WTC11 (cell line): ENCODE data around the gene HSPB6. TPM values are rescaled to one million over a fixed set of nuclear protein-coding genes. Genes with fewer than 3 reads are reported as not detected.

Experiments used
- ATAC-seq: fragments of 200-7000 bp; cut with Tn5 transposase; 2 replicates; pipeline ENCODE4 v1.10.0; 2021; ENCODE audit warnings: mild to moderate bottlenecking, moderate library complexity
- CTCF ChIA-PET: fragments of 300-600 bp; sonication (Branson Sonifier 250); formaldehyde crosslinking; loops from one replicate; lab custom pipeline; 2021; ENCODE audit warnings: antibody characterized with exemption; lab: Charles Lee
- POLR2A ChIA-PET: fragments of 350-600 bp; sonication (Branson Sonifier 250); formaldehyde crosslinking; loops from one replicate; lab custom pipeline; 2021; ENCODE audit warnings: antibody characterized with exemption; lab: Charles Lee
- DNase-seq: peaks from one replicate; pipeline ENCODE4 v3.0.0; 2021; ENCODE audit warnings: low spot score
- H3K27ac Mint-ChIP-seq: 2 replicates; pipeline ENCODE4 v1.8.0; 2021; ENCODE audit warnings: mixed read lengths
- H3K27me3 Mint-ChIP-seq: 2 replicates; pipeline ENCODE4 v1.8.0; 2021; ENCODE audit warnings: low read depth, mild to moderate bottlenecking, moderate library complexity, mixed read lengths
- H3K36me3 Mint-ChIP-seq: 2 replicates; pipeline ENCODE4 v1.8.0; 2021; ENCODE audit warnings: mixed read lengths
- H3K4me1 Mint-ChIP-seq: 2 replicates; pipeline ENCODE4 v1.8.0; 2022; ENCODE audit warnings: mixed read lengths
- H3K4me3 Mint-ChIP-seq: 2 replicates; pipeline ENCODE4 v1.8.0; 2021; ENCODE audit warnings: mild to moderate bottlenecking, moderate library complexity, mixed read lengths
- H3K9me3 Mint-ChIP-seq: 2 replicates; pipeline ENCODE4 v1.8.0; 2021; ENCODE audit warnings: mixed read lengths
- ELF4 ChIP-seq: sonication (generic); formaldehyde crosslinking; IDR thresholded peaks from 2 replicates; pipeline ENCODE4 v1.8.1; 2022; ENCODE audit warnings: low read depth, mild to moderate bottlenecking, moderate library complexity, missing genetic modification reagents
- ETV6 ChIP-seq: sonication (generic); formaldehyde crosslinking; IDR thresholded peaks from 2 replicates; pipeline ENCODE4 v1.8.1; 2022; ENCODE audit warnings: mild to moderate bottlenecking, missing genetic modification reagents
- FOXJ3 ChIP-seq: sonication (generic); formaldehyde crosslinking; IDR thresholded peaks from 2 replicates; pipeline ENCODE4 v1.9.0; 2021; ENCODE audit warnings: missing genetic modification reagents, mild to moderate bottlenecking, borderline replicate concordance
- FOXP1 ChIP-seq: sonication (generic); formaldehyde crosslinking; IDR thresholded peaks from 2 replicates; pipeline ENCODE4 v1.8.0; 2022; ENCODE audit warnings: missing genetic modification reagents, mild to moderate bottlenecking, moderate library complexity, borderline replicate concordance
- GABPB1 ChIP-seq: sonication (generic); formaldehyde crosslinking; IDR thresholded peaks from 2 replicates; pipeline ENCODE4 v1.8.1; 2023; ENCODE audit warnings: mild to moderate bottlenecking, missing genetic modification reagents
- HMGA2 ChIP-seq: fragments of 250-450 bp; sonication (Bioruptor Pico); IDR thresholded peaks from 2 replicates; pipeline ENCODE4 v1.4.0; 2021; ENCODE audit warnings: mild to moderate bottlenecking, moderate library complexity
- IRF2 ChIP-seq: sonication (generic); formaldehyde crosslinking; IDR thresholded peaks from 2 replicates; pipeline ENCODE4 v1.8.0; 2022; ENCODE audit warnings: low read depth, missing genetic modification reagents, borderline replicate concordance
- JUN ChIP-seq: sonication (generic); formaldehyde crosslinking; IDR thresholded peaks from 2 replicates; pipeline ENCODE4 v1.8.0; 2023; ENCODE audit warnings: mild to moderate bottlenecking, missing genetic modification reagents
- MYBL2 ChIP-seq: sonication (generic); formaldehyde crosslinking; IDR thresholded peaks from 2 replicates; pipeline ENCODE4 v1.8.1; 2023; ENCODE audit warnings: mild to moderate bottlenecking, moderate library complexity, missing genetic modification reagents
- NFATC4 ChIP-seq: fragments of 250-450 bp; sonication (Bioruptor Pico); IDR thresholded peaks from 2 replicates; pipeline ENCODE4 v1.9.0; 2021; ENCODE audit warnings: mild to moderate bottlenecking
- NFYB ChIP-seq: sonication (generic); formaldehyde crosslinking; conservative IDR thresholded peaks from 2 replicates; pipeline ENCODE4 v1.8.0; 2022; ENCODE audit warnings: low read depth, missing genetic modification reagents
- NR3C1 ChIP-seq: sonication (generic); formaldehyde crosslinking; conservative IDR thresholded peaks from 2 replicates; pipeline ENCODE4 v1.8.1; 2023; ENCODE audit warnings: low read depth, mild to moderate bottlenecking, missing genetic modification reagents
- PRRX2 ChIP-seq: fragments of 250-450 bp; sonication (Bioruptor Pico); IDR thresholded peaks from 2 replicates; pipeline ENCODE4 v1.8.0; 2021; ENCODE audit warnings: mild to moderate bottlenecking
- TP53 ChIP-seq: sonication (generic); formaldehyde crosslinking; IDR thresholded peaks from 2 replicates; pipeline ENCODE4 v1.8.1; 2023; ENCODE audit warnings: mild to moderate bottlenecking, missing genetic modification reagents
- ZNF121 ChIP-seq: sonication (generic); formaldehyde crosslinking; IDR thresholded peaks from 2 replicates; pipeline ENCODE4 v1.8.0; 2023; ENCODE audit warnings: missing genetic modification reagents
- ZNF138 ChIP-seq: sonication (generic); formaldehyde crosslinking; conservative IDR thresholded peaks from 2 replicates; pipeline ENCODE4 v1.8.1; 2022; ENCODE audit warnings: mild to moderate bottlenecking, moderate library complexity, missing genetic modification reagents
- total RNA-seq: library from RNA; stranded (reverse); gene quantifications from 3 replicates; pipeline ENCODE4 v1.2.3, GENCODE V29; 2021
- TF ChIP-seq, protein P1 (sequence below): sonication (generic); formaldehyde crosslinking; IDR thresholded peaks from 2 replicates; pipeline ENCODE4 v1.8.0; 2023; ENCODE audit warnings: mild to moderate bottlenecking, missing genetic modification reagents
- TF ChIP-seq, protein P2 (sequence below): sonication (generic); formaldehyde crosslinking; conservative IDR thresholded peaks from 2 replicates; pipeline ENCODE4 v1.8.1; 2022; ENCODE audit warnings: mild to moderate bottlenecking, missing genetic modification reagents
- TF ChIP-seq, protein P3 (sequence below): sonication (generic); formaldehyde crosslinking; IDR thresholded peaks from 2 replicates; pipeline ENCODE4 v1.8.0; 2022; ENCODE audit warnings: mild to moderate bottlenecking, missing genetic modification reagents
- TF ChIP-seq, protein P4 (sequence below): sonication (generic); formaldehyde crosslinking; IDR thresholded peaks from 2 replicates; pipeline ENCODE4 v1.8.1; 2023; ENCODE audit warnings: mild to moderate bottlenecking, missing genetic modification reagents, moderate library complexity
- TF ChIP-seq, protein P5 (sequence below): sonication (generic); formaldehyde crosslinking; IDR thresholded peaks from 2 replicates; pipeline ENCODE4 v1.8.1; 2022; ENCODE audit warnings: low read depth, missing genetic modification reagents, borderline replicate concordance
- TF ChIP-seq, protein P6 (sequence below): sonication (generic); formaldehyde crosslinking; IDR thresholded peaks from 2 replicates; pipeline ENCODE4 v1.8.1; 2022; ENCODE audit warnings: mild to moderate bottlenecking, moderate library complexity, missing genetic modification reagents
- TF ChIP-seq, protein P7 (sequence below): sonication (generic); formaldehyde crosslinking; IDR thresholded peaks from 2 replicates; pipeline ENCODE4 v1.8.0; 2023; ENCODE audit warnings: missing genetic modification reagents, mild to moderate bottlenecking, borderline replicate concordance
- TF ChIP-seq, protein P8 (sequence below): sonication (generic); formaldehyde crosslinking; IDR thresholded peaks from 2 replicates; pipeline ENCODE4 v1.8.0; 2022; ENCODE audit warnings: mild to moderate bottlenecking, missing genetic modification reagents

HSPB6 gene
- total RNA-seq, 1 experiment from 2014 or later, result 1.7 TPM

DNA sequence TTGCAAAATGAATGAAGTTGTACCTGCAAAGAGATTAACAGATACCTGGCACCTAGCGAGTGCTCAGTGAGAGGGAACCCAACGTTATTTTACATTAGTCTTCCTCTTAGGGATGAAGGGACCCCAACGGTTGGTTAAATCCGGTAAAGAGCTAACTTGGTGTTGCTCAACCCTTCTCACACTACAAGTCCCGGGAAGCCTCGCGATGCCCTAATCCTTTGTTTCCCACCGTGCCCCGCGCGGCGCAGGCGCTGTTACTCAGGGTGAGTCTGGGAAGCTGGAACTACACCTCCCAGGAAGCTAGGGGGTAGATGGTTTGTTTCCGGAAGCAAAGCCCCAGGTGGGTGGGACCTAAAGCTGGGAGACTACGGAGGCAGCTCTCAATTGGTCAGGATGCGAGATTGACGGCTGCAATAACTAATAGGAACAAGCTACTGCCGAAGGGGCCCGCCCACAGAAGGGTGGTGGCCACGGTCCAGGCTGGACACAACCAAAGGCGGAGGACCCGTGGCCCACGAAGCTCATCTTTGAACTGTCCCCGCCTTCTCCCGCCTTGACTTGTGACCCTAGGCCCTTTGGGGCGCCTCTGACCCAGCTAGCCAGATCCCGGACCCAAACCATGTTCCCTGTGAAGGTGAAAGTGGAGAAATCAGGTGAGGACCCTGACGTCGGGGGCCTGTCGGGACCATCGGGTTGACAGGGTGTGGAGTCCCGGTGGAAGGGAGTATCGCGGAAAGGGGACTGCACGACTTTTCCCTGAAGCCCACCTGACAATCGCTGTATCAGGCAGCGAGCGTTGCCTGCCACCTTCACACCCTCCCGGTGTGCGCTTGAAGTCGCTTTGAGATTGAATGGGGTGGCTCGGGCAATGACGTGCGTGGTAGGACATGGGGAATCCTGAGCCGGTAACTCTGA lies 8.5 kb downstream of the HSPB6 start, which contains the start of gene LIN37 (continued):
- TF ChIP-seq, protein P1, sequence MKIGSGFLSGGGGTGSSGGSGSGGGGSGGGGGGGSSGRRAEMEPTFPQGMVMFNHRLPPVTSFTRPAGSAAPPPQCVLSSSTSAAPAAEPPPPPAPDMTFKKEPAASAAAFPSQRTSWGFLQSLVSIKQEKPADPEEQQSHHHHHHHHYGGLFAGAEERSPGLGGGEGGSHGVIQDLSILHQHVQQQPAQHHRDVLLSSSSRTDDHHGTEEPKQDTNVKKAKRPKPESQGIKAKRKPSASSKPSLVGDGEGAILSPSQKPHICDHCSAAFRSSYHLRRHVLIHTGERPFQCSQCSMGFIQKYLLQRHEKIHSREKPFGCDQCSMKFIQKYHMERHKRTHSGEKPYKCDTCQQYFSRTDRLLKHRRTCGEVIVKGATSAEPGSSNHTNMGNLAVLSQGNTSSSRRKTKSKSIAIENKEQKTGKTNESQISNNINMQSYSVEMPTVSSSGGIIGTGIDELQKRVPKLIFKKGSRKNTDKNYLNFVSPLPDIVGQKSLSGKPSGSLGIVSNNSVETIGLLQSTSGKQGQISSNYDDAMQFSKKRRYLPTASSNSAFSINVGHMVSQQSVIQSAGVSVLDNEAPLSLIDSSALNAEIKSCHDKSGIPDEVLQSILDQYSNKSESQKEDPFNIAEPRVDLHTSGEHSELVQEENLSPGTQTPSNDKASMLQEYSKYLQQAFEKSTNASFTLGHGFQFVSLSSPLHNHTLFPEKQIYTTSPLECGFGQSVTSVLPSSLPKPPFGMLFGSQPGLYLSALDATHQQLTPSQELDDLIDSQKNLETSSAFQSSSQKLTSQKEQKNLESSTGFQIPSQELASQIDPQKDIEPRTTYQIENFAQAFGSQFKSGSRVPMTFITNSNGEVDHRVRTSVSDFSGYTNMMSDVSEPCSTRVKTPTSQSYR, result no peak
- TF ChIP-seq, protein P2, sequence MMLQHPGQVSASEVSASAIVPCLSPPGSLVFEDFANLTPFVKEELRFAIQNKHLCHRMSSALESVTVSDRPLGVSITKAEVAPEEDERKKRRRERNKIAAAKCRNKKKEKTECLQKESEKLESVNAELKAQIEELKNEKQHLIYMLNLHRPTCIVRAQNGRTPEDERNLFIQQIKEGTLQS (CRISPR knock-in tag), result no peak
- TF ChIP-seq ZNF138 (CRISPR knock-in tag) (no peak), MYBL2 (CRISPR knock-in tag) (peak; percentile 67; the same call in 1 of the 2 replicates), HMGA2 (CRISPR knock-in tag) (no peak), NFATC4 (CRISPR knock-in tag) (no peak), ETV6 (CRISPR knock-in tag) (peak; percentile 52; the same call in 1 of the 2 replicates), JUN (CRISPR knock-in tag) (no peak), NFYB (CRISPR knock-in tag) (peak; percentile 89), GABPB1 (CRISPR knock-in tag) (peak; percentile 77), NR3C1 (CRISPR knock-in tag) (no peak), ZNF121 (CRISPR knock-in tag) (no peak)
- TF ChIP-seq, protein P3, sequence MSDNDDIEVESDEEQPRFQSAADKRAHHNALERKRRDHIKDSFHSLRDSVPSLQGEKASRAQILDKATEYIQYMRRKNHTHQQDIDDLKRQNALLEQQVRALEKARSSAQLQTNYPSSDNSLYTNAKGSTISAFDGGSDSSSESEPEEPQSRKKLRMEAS (CRISPR knock-in tag), result peak; percentile 39; the same call in 1 of the 2 replicates
- TF ChIP-seq, protein P4, sequence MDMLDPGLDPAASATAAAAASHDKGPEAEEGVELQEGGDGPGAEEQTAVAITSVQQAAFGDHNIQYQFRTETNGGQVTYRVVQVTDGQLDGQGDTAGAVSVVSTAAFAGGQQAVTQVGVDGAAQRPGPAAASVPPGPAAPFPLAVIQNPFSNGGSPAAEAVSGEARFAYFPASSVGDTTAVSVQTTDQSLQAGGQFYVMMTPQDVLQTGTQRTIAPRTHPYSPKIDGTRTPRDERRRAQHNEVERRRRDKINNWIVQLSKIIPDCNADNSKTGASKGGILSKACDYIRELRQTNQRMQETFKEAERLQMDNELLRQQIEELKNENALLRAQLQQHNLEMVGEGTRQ, result peak; percentile 34; the same call in 1 of the 2 replicates

DNA sequence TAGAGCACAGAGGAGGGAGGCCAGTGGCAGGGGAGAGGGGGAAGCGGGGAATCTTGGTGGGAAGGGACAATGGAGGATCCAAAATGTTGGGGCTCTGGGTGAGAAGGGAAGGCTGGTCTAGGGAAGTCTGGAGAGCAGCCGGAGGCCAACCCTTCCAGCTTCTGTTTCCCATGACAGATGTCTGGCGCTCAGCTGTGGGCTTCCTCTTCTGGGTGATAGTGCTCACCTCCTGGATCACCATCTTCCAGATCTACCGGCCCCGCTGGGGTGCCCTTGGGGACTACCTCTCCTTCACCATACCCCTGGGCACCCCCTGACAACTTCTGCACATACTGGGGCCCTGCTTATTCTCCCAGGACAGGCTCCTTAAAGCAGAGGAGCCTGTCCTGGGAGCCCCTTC lies 10.3 kb downstream of the HSPB6 start:
- Mint-ChIP-seq H3K4me3 (peak overlapping the region; percentile 98), H3K27me3 (no peaks in the 10 kb centered on the region), H3K9me3 (no peaks in the 10 kb centered on the region), H3K27ac (peak overlapping the region; percentile 99; the same call in 1 of the 2 replicates), H3K4me1 (peaks cover 27% of the 10 kb centered on the region), H3K36me3 (peaks cover 6% of the 10 kb centered on the region; the same call in 1 of the 2 replicates)
- CTCF ChIA-PET, result interaction anchor here (1.5 kb wide), 1 partner anchor 44 kb away, joined by 4 read pairs; no protein-coding TSS in a partner anchor
- POLR2A ChIA-PET, result no interaction called here
- DNase-seq (no peak), ATAC-seq (no peak)
- no peak for TF ChIP-seq FOXP1 (CRISPR knock-in tag)
- TF ChIP-seq FOXJ3 (CRISPR knock-in tag), result no peak
- no peak for TF ChIP-seq ELF4 (CRISPR knock-in tag)
- TF ChIP-seq, protein P5, sequence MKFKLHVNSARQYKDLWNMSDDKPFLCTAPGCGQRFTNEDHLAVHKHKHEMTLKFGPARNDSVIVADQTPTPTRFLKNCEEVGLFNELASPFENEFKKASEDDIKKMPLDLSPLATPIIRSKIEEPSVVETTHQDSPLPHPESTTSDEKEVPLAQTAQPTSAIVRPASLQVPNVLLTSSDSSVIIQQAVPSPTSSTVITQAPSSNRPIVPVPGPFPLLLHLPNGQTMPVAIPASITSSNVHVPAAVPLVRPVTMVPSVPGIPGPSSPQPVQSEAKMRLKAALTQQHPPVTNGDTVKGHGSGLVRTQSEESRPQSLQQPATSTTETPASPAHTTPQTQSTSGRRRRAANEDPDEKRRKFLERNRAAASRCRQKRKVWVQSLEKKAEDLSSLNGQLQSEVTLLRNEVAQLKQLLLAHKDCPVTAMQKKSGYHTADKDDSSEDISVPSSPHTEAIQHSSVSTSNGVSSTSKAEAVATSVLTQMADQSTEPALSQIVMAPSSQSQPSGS (CRISPR knock-in tag), result no peak
- no peak for TF ChIP-seq PRRX2
- TF ChIP-seq, protein P6, sequence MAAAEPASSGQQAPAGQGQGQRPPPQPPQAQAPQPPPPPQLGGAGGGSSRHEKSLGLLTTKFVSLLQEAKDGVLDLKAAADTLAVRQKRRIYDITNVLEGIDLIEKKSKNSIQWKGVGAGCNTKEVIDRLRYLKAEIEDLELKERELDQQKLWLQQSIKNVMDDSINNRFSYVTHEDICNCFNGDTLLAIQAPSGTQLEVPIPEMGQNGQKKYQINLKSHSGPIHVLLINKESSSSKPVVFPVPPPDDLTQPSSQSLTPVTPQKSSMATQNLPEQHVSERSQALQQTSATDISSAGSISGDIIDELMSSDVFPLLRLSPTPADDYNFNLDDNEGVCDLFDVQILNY (CRISPR knock-in tag), result no peak
- TF ChIP-seq, protein P7, sequence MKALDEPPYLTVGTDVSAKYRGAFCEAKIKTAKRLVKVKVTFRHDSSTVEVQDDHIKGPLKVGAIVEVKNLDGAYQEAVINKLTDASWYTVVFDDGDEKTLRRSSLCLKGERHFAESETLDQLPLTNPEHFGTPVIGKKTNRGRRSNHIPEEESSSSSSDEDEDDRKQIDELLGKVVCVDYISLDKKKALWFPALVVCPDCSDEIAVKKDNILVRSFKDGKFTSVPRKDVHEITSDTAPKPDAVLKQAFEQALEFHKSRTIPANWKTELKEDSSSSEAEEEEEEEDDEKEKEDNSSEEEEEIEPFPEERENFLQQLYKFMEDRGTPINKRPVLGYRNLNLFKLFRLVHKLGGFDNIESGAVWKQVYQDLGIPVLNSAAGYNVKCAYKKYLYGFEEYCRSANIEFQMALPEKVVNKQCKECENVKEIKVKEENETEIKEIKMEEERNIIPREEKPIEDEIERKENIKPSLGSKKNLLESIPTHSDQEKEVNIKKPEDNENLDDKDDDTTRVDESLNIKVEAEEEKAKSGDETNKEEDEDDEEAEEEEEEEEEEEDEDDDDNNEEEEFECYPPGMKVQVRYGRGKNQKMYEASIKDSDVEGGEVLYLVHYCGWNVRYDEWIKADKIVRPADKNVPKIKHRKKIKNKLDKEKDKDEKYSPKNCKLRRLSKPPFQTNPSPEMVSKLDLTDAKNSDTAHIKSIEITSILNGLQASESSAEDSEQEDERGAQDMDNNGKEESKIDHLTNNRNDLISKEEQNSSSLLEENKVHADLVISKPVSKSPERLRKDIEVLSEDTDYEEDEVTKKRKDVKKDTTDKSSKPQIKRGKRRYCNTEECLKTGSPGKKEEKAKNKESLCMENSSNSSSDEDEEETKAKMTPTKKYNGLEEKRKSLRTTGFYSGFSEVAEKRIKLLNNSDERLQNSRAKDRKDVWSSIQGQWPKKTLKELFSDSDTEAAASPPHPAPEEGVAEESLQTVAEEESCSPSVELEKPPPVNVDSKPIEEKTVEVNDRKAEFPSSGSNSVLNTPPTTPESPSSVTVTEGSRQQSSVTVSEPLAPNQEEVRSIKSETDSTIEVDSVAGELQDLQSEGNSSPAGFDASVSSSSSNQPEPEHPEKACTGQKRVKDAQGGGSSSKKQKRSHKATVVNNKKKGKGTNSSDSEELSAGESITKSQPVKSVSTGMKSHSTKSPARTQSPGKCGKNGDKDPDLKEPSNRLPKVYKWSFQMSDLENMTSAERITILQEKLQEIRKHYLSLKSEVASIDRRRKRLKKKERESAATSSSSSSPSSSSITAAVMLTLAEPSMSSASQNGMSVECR, result no peak
- TF ChIP-seq TP53 (CRISPR knock-in tag), result no peak
- TF ChIP-seq, protein P8, sequence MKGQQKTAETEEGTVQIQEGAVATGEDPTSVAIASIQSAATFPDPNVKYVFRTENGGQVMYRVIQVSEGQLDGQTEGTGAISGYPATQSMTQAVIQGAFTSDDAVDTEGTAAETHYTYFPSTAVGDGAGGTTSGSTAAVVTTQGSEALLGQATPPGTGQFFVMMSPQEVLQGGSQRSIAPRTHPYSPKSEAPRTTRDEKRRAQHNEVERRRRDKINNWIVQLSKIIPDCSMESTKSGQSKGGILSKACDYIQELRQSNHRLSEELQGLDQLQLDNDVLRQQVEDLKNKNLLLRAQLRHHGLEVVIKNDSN (CRISPR knock-in tag), result no peak
- TF ChIP-seq IRF2 (CRISPR knock-in tag), result no peak
